GM12875 (cell line): ENCODE measurements around the gene CREB5.

Experiments
- H3K4me3 ChIP-seq: one replicate; pipeline ENCODE4 v1.5.1; 2011; ENCODE audit warnings: low read depth, low read length, control low read depth
- TF ChIP-seq, protein P1 (sequence below): IDR thresholded peaks from 2 replicates; pipeline ENCODE4 v1.5.1; 2011; ENCODE audit warnings: low read depth, mild to moderate bottlenecking, control low read depth, inconsistent platforms, low read length, moderate library complexity, borderline replicate concordance; ENCODE audit not compliant: insufficient read depth

CREB5 gene

DNA sequence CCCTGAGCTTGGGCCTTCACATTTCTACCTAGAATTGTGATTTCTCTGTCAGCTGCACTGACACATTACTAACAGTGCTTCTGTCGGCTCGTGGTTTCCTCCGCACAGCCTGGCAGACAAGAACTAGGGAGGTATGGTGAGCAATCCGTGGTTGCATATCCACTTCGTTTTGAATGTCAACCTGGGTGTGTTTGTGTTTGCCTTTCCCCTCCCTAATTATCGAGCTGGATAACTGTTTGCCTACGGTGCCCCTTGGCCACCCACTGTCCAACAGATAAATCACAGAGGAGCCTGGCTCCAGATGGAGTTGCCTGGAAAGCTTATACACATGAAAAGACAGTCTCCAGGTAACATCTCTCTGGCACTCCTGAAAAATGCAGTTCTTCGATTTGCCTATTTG, 317.0 kb downstream of the CREB5 start:
- TF ChIP-seq, protein P1, sequence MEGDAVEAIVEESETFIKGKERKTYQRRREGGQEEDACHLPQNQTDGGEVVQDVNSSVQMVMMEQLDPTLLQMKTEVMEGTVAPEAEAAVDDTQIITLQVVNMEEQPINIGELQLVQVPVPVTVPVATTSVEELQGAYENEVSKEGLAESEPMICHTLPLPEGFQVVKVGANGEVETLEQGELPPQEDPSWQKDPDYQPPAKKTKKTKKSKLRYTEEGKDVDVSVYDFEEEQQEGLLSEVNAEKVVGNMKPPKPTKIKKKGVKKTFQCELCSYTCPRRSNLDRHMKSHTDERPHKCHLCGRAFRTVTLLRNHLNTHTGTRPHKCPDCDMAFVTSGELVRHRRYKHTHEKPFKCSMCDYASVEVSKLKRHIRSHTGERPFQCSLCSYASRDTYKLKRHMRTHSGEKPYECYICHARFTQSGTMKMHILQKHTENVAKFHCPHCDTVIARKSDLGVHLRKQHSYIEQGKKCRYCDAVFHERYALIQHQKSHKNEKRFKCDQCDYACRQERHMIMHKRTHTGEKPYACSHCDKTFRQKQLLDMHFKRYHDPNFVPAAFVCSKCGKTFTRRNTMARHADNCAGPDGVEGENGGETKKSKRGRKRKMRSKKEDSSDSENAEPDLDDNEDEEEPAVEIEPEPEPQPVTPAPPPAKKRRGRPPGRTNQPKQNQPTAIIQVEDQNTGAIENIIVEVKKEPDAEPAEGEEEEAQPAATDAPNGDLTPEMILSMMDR = no peak
- no peak overlapping the region for H3K4me3 ChIP-seq

DNA sequence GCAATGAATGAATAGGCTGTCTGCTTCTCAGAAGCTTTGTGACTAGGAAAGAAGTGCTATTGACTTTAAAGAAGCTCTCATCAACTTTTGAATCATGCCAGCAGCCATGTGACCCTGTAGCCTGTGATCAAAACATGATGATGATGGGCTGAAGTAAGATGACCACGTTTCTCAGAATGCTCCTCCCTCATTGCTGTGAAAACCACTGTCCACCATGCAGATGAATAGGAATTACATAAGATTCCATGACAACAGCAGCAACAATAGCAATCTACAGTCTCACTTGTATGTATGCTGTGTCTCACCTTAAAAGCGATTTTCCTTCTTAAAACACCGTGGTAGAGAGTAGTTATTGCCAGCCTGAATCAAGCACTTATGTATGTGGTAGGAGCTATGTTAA, 317.4 kb downstream of the CREB5 start:
- no peak overlapping the region for H3K4me3 ChIP-seq
- TF ChIP-seq, protein P1 = no peak

DNA sequence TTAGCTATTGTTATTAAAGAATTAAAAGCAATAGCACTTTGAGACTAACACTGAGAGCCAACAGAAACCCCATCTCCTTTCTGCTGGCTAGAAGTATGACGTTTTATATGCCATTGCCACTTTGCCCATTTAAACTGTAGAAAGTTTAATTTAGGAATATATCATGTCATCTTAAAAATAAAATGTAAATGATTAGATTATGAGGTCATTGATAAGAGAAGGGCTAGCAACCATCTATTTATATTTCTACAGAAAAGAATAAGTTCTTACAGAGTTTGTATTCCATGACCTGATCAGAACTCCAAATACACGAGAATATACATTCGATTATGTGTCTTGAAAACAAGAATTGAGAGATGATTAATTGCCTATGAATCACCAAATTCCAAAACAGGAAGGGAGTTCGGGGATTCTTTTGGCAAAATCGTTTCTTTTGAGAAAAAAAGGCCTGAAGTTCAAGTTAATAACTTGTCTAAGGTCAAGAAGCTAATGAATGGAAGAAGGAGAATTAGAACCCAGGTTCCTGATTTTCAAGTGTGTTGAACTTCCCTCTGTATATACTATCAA, 318.9 kb downstream of the CREB5 start:
- no peak overlapping the region for H3K4me3 ChIP-seq
- TF ChIP-seq, protein P1 = no peak

DNA sequence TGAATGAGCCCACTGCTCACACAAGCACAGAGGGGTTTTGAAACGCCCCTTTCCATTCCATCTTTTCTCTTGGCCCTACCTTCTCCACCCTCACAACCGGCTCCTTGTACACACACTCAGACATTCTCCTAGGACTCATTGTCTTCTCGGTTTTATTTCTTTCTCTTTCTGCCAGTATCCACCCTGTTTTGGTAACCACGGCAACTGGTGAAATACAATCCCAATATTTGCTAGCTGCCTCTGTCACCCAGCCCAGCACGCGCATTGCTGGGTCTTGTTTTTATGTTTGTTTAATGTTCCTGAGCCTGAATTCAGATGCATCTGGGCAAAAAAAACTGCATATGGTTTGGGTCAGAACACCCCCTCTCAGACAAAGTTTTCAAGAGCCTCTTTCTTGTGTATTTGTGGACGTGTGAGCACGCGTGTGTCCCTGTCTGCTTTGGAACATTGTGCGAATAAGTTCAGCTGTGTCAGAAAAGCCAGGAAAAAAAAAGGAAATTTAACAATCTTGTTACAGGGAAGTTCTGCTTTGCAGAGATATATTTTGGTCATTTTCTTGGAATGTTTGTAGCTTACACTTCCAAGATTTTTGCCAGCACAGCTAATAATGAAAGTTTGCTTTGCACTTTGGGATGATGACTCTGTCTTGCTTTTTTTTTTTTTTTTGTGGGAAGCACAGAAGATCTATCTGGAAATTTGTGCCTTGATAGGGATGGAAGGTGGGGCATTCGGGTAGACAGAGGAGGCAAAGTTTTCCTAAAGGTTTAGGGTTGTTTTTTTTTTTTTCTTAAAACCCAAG, 320.0 kb downstream of the CREB5 start:
- TF ChIP-seq, protein P1 = no peak
- H3K4me3 ChIP-seq = no peak overlapping the region

DNA sequence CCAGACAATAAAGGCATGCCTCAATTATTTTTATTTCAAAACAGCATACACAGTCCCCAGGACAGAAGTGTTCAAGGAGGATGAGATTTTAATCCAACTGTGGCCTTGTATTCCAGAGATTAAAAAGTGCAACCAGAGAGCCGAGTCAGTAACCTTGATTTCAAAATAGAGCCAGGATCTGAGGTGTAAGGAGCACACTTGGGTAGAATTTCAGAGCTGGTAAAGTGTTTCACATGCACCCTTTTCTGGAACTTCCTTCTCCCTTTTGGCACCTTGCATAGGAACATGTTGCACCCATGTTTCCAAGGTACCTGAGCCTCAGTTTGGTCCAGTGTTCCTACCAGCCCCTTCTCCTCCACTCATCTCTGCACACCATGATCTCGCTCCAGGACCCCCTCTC, 320.7 kb downstream of the CREB5 start:
- no peak overlapping the region for H3K4me3 ChIP-seq
- TF ChIP-seq, protein P1 = no peak

DNA sequence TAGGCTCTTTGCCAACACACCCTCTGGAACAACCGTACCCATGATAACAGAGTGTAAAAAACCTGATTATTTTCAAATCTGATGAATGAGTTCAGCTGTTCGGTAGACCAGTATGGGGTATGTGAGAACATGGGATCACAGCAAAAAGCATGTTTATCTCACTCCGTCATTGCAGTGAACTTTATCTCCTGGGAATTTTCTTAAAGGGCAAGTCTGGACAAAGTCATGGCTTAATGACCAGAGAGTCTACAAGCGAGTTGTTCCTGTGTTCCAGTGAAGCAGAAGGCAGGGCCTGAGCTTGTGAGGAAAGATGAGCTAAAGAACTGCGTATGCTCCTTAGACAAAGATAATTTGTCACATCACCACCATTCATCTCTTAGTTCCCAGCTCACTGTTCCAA, 326.1 kb downstream of the CREB5 start:
- TF ChIP-seq, protein P1 = no peak
- H3K4me3 ChIP-seq = no peak overlapping the region

DNA sequence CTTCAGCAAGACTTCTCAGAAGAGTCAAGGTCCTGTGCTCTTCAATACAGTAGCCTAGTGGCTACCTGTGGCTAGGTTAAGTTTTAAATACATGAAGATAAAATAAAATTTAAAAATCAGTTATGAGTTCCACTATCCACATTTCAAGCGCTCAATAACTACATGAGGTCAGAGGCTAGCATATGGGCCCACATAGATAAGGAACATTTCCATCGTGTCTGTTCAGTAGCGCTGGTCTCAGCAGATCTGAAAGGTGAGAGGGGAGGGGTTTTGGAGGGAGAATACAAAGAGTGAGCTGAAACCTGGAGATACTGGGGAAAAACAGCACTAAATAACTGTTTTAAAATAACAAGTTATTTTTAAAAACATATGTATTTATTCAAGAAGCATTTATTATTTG, 326.8 kb downstream of the CREB5 start:
- H3K4me3 ChIP-seq = no peak overlapping the region
- TF ChIP-seq, protein P1 = no peak
